Measurements from ENCODE around the gene NFATC2. TPM values are rescaled to one million over a fixed set of nuclear protein-coding genes. Genes with fewer than 3 reads are reported as not detected.

The NFATC2 gene
- polyA plus RNA-seq, 1 of the 3 experiments (the other 2 are of a cell fraction), result 0.36 TPM

DNA sequence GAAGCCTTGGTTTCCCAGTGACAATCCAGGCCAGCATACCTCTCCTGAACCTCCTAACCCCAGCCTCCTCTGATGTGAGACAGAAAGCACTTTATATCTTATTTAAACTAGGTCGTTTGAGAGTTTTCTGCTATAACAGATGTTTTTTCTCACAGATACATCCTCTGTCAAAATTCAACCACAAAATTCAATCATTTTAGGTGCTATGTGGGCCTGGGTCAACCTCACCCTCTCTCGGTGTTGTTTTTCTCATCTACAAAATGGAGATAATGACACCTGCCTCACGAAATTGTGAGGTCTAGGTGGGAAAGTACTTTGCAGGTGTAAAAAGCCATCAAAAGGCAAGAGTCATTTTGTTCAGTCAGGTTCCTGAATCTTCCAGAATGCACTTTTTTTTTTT lies 46.2 kb upstream of the NFATC2 start:
- Histone ChIP-seq H3K27me3 (ENCODE audit: insufficient read depth) (no peaks in the 10 kb centered on the region), H3K4me2 (no peak overlapping the region), H3K27ac (ENCODE audit: low read depth in 2 of 2, low read length in 1 of 2) (no peak overlapping the region), H3K9ac (no peak overlapping the region), H3K4me3 (ENCODE audit: low read depth in 2 of 2, low read length in 1 of 2) (no peak overlapping the region), H3K4me1 (ENCODE audit: control insufficient read depth in 1 of 2, insufficient read depth in 2 of 2, low read depth in 1 of 2, low read length in 1 of 2) (peaks cover 0 to 12% of the 10 kb centered on the region in 2 experiments; a peak in 1 of 4 replicates), H2AFZ (ENCODE audit: low read depth) (no peak overlapping the region), H3K79me2 (ENCODE audit: insufficient read depth) (no peaks in the 10 kb centered on the region), H4K20me1 (ENCODE audit: insufficient read depth) (no peaks in the 10 kb centered on the region), H3F3A (replicated peaks; ENCODE audit: insufficient read depth) (peaks cover 16% of the 10 kb centered on the region), H3K36me3 (replicated peaks in 1 of 2; ENCODE audit: control insufficient read depth in 1 of 2, insufficient read depth in 2 of 2, low read length in 1 of 2) (no peaks in the 10 kb centered on the region), H3K9me3 (no peaks in the 10 kb centered on the region), H3K9me2 (no peaks in the 10 kb centered on the region)
- TF ChIP-seq GATA2 (CRISPR knock-in tag; IDR thresholded peaks at IDR 0.05) (no peak), EP300 (IDR thresholded peaks at IDR 0.05; ENCODE audit: borderline replicate concordance in 1 of 2, low read depth in 1 of 2, low read length in 1 of 2) (no peak), RAD21 (IDR thresholded peaks at IDR 0.05; ENCODE audit: low read length) (no peak), TCF12 (IDR thresholded peaks at IDR 0.05) (no peak), FOXJ3 (CRISPR knock-in tag; IDR thresholded peaks at IDR 0.05) (no peak), MEF2A (IDR thresholded peaks at IDR 0.05; ENCODE audit: borderline replicate concordance, low read depth) (no peak), CHD2 (IDR thresholded peaks at IDR 0.05; ENCODE audit: low read length, partially characterized antibody) (no peak), NFIC (IDR thresholded peaks at IDR 0.05; ENCODE audit: borderline replicate concordance) (no peak), EZH2phosphoT487 (IDR thresholded peaks at IDR 0.05; ENCODE audit: borderline replicate concordance, low read depth) (no peak), SIN3A (IDR thresholded peaks at IDR 0.05; ENCODE audit: borderline replicate concordance, low read depth, low read length) (no peak), SMC3 (IDR thresholded peaks at IDR 0.05; ENCODE audit: low read depth, low read length) (no peak), JUND (IDR thresholded peaks at IDR 0.05) (no peak)
- TF ChIP-seq, protein P1, sequence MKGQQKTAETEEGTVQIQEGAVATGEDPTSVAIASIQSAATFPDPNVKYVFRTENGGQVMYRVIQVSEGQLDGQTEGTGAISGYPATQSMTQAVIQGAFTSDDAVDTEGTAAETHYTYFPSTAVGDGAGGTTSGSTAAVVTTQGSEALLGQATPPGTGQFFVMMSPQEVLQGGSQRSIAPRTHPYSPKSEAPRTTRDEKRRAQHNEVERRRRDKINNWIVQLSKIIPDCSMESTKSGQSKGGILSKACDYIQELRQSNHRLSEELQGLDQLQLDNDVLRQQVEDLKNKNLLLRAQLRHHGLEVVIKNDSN (IDR thresholded peaks at IDR 0.05; ENCODE audit: borderline replicate concordance, low read depth), result no peak
- TF ChIP-seq, protein P2, sequence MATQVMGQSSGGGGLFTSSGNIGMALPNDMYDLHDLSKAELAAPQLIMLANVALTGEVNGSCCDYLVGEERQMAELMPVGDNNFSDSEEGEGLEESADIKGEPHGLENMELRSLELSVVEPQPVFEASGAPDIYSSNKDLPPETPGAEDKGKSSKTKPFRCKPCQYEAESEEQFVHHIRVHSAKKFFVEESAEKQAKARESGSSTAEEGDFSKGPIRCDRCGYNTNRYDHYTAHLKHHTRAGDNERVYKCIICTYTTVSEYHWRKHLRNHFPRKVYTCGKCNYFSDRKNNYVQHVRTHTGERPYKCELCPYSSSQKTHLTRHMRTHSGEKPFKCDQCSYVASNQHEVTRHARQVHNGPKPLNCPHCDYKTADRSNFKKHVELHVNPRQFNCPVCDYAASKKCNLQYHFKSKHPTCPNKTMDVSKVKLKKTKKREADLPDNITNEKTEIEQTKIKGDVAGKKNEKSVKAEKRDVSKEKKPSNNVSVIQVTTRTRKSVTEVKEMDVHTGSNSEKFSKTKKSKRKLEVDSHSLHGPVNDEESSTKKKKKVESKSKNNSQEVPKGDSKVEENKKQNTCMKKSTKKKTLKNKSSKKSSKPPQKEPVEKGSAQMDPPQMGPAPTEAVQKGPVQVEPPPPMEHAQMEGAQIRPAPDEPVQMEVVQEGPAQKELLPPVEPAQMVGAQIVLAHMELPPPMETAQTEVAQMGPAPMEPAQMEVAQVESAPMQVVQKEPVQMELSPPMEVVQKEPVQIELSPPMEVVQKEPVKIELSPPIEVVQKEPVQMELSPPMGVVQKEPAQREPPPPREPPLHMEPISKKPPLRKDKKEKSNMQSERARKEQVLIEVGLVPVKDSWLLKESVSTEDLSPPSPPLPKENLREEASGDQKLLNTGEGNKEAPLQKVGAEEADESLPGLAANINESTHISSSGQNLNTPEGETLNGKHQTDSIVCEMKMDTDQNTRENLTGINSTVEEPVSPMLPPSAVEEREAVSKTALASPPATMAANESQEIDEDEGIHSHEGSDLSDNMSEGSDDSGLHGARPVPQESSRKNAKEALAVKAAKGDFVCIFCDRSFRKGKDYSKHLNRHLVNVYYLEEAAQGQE (IDR thresholded peaks at IDR 0.05; ENCODE audit: low read depth, low read length), result no peak
- TF ChIP-seq, protein P3, sequence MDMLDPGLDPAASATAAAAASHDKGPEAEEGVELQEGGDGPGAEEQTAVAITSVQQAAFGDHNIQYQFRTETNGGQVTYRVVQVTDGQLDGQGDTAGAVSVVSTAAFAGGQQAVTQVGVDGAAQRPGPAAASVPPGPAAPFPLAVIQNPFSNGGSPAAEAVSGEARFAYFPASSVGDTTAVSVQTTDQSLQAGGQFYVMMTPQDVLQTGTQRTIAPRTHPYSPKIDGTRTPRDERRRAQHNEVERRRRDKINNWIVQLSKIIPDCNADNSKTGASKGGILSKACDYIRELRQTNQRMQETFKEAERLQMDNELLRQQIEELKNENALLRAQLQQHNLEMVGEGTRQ (IDR thresholded peaks at IDR 0.05; ENCODE audit: borderline replicate concordance, low read depth, low read length), result no peak
- no peak for DNase-seq
- POLR2A ChIA-PET, result no interaction called here
- CTCF ChIA-PET, result interaction anchor here (0.6 to 1.6 kb wide), 3 partner anchors 138 to 601 kb away, joined by 3 read pairs; no protein-coding TSS in a partner anchor
- WGBS (ENCODE audit: low lambda C conversion rate), result 70% methylated on average over 3 of the region's 3 CpGs
